Erythroblast (primary cell): ENCODE data around the gene ZNF143.

Experiments used
- DNase-seq, 2 experiments: peaks; one replicate each; lab custom pipeline; 2025; lab: John Stamatoyannopoulos, UW
- GATA1 ChIP-seq: IDR thresholded peaks from 2 replicates; pipeline ENCODE4 v1.6.1; 2011; ENCODE audit warnings: low read depth, mild to moderate bottlenecking, control low read depth, low read length, moderate library complexity
- POLR2A ChIP-seq: IDR thresholded peaks from 2 replicates; pipeline ENCODE4 v1.6.1; 2011; ENCODE audit warnings: mild to moderate bottlenecking, low read length

The ZNF143 gene

DNA sequence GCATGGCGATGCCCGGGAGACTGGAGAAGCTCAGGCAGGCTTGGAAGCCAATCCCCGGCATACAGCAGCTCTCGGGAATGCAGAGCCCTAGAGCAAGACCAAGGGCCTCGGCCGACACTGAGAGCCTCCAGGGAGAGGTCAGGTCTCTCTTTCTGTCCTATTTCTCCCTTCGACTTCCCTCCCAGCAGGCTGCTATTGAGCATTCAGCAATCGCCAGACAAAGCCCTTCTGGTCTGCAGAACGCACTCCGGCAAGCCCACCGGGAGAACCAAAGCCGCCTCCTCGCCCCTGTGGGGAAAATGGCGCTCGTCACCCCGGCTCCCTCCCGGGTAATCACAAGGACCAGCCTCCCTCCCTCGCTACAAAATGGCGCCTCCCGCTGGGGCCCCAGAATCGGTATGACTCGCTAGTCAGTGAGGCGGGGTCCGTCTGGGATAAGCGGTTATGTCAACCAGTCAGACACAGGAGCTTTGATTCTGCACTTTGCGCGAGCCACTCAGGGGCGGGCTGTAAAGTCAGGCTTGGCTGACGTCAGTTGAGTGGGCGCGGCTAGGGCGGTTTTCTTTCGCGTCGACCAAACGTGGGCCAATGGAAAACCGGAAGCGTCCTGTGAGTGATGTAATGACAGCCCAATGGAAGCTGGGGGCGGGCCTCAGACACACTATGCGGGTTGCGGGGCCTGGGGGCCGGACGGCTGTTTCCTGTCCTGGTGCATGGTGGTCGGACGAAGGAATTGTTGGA lies at the start of gene ZNF143:
TSS of gene ZNF143 (plus strand) at position 691 of the 741 bp plus-strand sequence. CDS start 10,297 bp downstream, outside the sequence.
- peak; percentile 94 for TF ChIP-seq POLR2A
- no peak for TF ChIP-seq GATA1
- peak; percentile 100 for DNase-seq

- TF ChIP-seq GATA1 (no peak), POLR2A (no peak)
- DNase-seq = no peak
Observed at GRCh38 chr11:9428706-9429105, 32.1 kb upstream of the ZNF143 start.

DNA sequence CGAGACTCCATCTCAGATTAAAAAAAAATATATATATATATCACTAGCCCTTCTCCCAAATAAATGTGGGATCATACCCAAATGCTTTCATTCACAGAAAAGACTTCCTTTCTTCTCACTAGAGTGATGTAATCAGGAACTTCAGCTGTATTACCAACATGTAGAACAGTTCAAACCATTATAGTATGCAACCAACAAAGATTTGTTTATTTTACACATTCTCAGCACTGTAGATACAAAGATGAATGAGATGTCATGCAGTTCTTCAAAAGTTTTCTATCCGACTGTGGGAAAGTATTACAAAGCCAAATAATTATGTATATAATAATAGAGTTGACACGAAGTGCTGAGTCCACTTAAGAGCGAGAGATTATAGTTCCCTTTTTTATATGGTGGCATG lies 22.2 kb upstream of the ZNF143 start:
- no peak for DNase-seq
- no peak for TF ChIP-seq GATA1
- TF ChIP-seq POLR2A = no peak

GRCh38 chr11:9446230-9446629 lies 14.6 kb upstream of the ZNF143 start:
- no peak for TF ChIP-seq GATA1
- TF ChIP-seq POLR2A = no peak
- DNase-seq = no peak

- TF ChIP-seq GATA1 (no peak), POLR2A (no peak)
- no peak for DNase-seq
Observed at GRCh38 chr11:9448576-9449352, 12.0 kb upstream of the ZNF143 start.

- peak; percentile 15 to 20 for DNase-seq
Observed at GRCh38 chr11:9452023-9452422, 8.8 kb upstream of the ZNF143 start.

GRCh38 chr11:9455722-9456121 lies 5.1 kb upstream of the ZNF143 start:
- TF ChIP-seq POLR2A (no peak), GATA1 (no peak)
- no peak for DNase-seq

- peak; percentile 68 to 80 for DNase-seq
- TF ChIP-seq POLR2A = no peak
- TF ChIP-seq GATA1 = no peak
Observed at GRCh38 chr11:9459667-9460321, 1.0 kb upstream of the ZNF143 start.

DNA sequence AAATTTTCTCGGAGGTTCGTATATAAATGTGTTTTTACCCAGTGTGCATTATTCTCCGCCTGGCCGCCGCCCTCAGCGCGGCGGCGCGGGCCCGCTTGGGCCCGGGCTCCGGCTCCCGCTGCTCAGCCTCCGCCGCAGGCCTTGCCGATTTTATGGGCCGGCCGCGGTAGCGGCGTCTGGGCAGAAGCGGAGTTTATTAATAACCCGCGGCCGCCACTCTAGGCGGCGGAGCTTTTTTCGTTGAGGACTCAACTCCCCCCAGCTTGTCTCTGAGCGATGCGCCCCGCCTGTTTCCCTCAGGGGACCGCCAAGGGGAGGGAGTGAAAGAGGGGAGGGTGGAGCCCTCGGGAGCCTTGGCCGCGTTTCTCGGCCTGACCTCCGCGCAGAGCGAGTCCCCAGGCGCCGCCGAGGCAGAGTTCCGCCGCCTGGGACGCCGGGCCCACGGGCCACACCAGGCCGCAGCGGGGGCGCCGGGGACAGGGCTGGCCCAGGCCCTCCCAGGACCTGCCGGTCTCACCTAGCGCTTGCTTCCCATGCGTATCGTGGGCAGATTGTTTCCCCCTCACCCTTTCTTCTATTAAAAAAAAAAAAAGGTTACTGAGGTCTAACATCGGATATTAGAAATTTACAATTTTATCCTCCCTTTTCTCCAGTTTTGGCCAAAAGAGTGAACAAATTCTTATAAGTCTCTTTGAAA lies 399 bp downstream of the ZNF143 start:
- TF ChIP-seq POLR2A (peak; percentile 96), GATA1 (no peak)
- DNase-seq = peak; percentile 92 to 94

- TF ChIP-seq POLR2A (no peak), GATA1 (no peak)
- DNase-seq = peak; percentile 21 to 56
Observed at GRCh38 chr11:9461760-9462134, 935 bp downstream of the ZNF143 start.

- DNase-seq = peak in 1 of 2 experiments; percentile 44
- no peak for TF ChIP-seq POLR2A
- TF ChIP-seq GATA1 = no peak
Observed at GRCh38 chr11:9462172-9462799, 1.5 kb downstream of the ZNF143 start.

DNA sequence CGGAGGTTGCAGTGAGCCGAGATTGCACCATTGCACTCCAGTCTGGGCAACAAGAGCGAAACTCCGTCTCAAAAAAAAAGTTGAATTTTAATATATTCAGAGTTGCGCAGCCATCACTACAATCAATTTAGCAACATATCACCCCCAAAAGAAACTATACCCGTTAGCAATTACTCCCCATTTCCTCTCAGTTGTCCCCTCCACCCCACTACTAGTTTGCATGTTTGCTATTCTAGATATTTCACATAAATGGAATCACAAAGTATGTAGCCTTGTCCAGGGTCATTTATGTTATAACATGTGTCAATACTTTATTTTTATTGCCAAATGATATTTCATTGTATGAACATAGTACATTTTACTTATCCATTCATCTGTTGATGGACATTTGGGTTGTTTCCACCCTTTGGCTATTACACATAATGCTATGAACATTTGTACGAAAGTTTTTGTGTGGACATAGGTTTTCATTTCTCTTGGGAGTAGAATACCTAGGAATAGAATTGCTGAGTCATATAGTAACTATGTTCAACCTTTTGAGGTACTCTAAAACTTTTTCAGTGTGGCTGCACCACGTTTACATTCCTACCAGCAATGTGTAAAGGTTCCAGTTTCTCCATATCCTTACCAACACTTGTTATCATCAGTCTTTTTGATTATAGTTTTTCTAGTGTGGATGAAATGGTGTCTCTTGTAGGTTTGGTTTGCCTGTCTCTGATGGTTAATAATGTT lies 2.2 kb downstream of the ZNF143 start:
- TF ChIP-seq GATA1 (no peak), POLR2A (no peak)
- DNase-seq = peak; percentile 15 to 30

DNA sequence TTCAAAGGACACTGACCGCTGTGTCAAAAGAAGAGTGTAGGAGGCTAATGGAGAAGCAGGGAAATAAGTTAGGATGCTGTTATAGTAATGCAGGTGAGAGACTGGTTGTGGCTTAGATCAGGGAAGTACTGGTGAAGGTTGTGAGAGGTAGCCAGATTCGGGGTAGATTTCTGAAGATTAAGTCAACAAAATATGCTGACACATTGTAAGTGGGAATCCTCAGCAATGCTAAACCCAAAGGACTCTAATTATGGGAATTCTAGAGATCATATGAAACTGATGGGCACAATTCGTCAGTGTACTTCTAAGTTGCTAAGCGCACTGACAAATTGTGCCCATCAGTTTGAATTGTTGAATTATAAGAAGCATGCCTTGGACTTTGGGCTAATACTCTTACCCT lies 10.0 kb downstream of the ZNF143 start:
- TF ChIP-seq GATA1 (no peak), POLR2A (no peak)
- no peak for DNase-seq
